Activated naive CD8-positive, alpha-beta T cell (primary cell): ENCODE data around the gene PDLIM1.

Experiments used
- H3K27ac Mint-ChIP-seq: one replicate; pipeline ENCODE4 v1.8.0; 2021; ENCODE audit warnings: mixed read lengths
- H3K27me3 Mint-ChIP-seq: one replicate; pipeline ENCODE4 v1.8.0; 2021; ENCODE audit warnings: mixed read lengths
- H3K36me3 Mint-ChIP-seq: one replicate; pipeline ENCODE4 v1.8.0; 2021; ENCODE audit warnings: mixed read lengths
- H3K4me1 Mint-ChIP-seq: one replicate; pipeline ENCODE4 v1.8.0; 2021; ENCODE audit warnings: low read depth, mixed read lengths
- H3K4me3 Mint-ChIP-seq: one replicate; pipeline ENCODE4 v1.8.0; 2021; ENCODE audit warnings: mild to moderate bottlenecking, mixed read lengths
- H3K9me3 Mint-ChIP-seq: one replicate; pipeline ENCODE4 v1.8.0; 2021; ENCODE audit warnings: low read depth, mixed read lengths

PDLIM1 gene

DNA sequence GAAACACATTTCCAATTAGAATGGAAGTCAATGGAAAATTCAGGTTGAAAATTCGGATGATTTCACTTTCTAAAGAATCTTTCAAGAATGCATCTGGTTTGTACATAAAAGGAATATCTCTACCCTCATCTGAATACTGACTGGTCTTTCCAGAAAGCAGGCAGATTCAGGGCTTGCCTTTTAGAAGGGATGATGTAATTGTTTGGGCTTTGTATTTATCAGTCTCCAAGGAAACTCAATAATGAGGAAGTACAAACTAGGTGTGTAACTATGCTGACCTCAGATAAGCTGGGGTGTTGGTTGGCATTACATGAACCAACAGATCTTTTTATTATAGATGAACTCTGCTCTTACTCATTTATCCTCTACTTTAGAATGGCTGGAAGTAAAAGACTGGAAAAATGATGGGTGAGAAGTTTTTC lies 24.1 kb downstream of the PDLIM1 start:
- no peak overlapping the region for H3K27ac Mint-ChIP-seq
- H3K4me3 Mint-ChIP-seq = no peak overlapping the region
- no peaks in the 10 kb centered on the region for H3K4me1 Mint-ChIP-seq
- peaks cover 3% of the 10 kb centered on the region for H3K27me3 Mint-ChIP-seq
- no peaks in the 10 kb centered on the region for H3K9me3 Mint-ChIP-seq
- H3K36me3 Mint-ChIP-seq = no peaks in the 10 kb centered on the region

DNA sequence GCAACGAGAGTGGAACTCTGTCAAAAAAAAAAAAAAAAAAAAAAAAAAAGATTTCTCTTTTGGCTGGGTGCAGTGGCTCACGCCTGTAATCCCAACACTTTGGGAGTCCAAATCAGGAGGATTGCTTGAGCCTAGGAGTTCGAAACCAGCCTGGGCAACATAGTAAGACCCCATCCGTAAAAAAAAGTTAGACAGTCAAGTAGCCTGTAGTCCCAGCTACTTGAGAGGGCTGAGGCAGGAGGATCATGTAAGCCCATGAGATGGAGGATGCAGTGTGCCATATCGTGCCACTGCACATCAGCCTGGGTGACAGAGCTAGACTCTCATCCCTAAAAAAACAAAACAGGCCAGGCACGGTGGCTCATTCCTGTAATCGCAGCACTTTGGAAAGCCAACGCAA lies 25.2 kb downstream of the PDLIM1 start:
- Mint-ChIP-seq H3K27me3 (peaks cover 3% of the 10 kb centered on the region), H3K27ac (no peak overlapping the region), H3K4me1 (no peaks in the 10 kb centered on the region), H3K9me3 (no peaks in the 10 kb centered on the region), H3K4me3 (no peak overlapping the region), H3K36me3 (no peaks in the 10 kb centered on the region)

DNA sequence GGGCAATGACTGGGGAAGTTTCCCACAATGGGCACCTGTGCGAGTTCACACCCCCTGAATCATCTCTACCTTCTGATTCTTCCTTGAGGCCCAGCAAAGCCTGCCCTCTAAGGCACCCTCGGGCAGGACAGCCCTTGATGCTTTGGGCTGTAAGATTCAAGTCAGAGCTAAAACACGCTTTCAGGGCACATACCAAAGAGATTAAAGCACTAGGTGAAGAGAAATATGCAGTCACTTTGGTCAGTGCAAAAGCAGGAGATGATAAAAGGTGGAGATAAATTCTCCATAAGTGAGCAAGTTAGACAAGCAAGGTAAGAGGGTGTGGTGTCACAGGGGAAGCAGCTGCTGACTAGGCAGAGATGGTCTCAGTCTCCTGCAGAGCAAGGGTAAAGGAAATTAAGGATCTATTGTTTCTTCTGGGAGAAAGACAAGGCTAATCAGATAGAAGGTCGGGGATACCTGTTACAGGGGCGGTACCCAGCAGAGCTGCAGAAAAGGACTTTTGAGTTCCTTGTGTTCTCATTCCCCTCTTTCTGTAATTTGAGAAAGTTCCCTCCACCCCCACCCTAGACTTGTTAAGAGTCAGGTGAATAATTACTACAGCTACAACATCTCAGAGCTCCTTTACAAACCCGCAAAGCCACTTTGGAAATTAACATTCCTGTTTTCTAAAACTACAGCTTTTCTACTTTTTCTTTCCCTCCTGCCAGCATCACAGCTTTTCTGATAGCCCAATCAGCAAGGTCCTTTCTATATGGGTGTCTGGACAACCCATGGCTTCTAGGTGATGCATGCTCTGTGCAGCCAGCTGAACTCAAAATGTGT lies 26.4 kb downstream of the PDLIM1 start:
- no peak overlapping the region for H3K27ac Mint-ChIP-seq
- H3K36me3 Mint-ChIP-seq = no peaks in the 10 kb centered on the region
- no peak overlapping the region for H3K4me3 Mint-ChIP-seq
- no peaks in the 10 kb centered on the region for H3K4me1 Mint-ChIP-seq
- no peaks in the 10 kb centered on the region for H3K9me3 Mint-ChIP-seq
- H3K27me3 Mint-ChIP-seq = peaks cover 3% of the 10 kb centered on the region

DNA sequence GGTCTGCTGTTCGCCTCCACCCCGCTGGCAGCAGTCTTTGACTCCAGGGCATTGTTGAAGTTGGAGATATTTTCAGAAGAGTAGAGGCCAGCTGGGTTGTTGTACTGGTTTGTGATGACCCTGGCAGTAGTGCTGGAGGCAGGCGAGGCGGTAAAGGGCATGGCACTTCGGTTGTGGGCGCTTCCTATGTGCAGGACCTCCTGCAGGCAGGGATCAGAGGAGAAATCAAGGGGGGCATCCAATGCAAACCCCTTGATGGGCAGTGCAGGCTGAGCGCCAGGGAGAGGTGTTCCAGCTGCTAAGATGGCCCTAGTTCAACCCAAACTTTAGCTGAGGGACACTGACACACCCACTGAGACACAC lies 27.0 kb downstream of the PDLIM1 start:
- no peaks in the 10 kb centered on the region for H3K9me3 Mint-ChIP-seq
- H3K27ac Mint-ChIP-seq = no peak overlapping the region
- no peaks in the 10 kb centered on the region for H3K36me3 Mint-ChIP-seq
- peaks cover 3% of the 10 kb centered on the region for H3K27me3 Mint-ChIP-seq
- H3K4me3 Mint-ChIP-seq = no peak overlapping the region
- H3K4me1 Mint-ChIP-seq = no peaks in the 10 kb centered on the region

DNA sequence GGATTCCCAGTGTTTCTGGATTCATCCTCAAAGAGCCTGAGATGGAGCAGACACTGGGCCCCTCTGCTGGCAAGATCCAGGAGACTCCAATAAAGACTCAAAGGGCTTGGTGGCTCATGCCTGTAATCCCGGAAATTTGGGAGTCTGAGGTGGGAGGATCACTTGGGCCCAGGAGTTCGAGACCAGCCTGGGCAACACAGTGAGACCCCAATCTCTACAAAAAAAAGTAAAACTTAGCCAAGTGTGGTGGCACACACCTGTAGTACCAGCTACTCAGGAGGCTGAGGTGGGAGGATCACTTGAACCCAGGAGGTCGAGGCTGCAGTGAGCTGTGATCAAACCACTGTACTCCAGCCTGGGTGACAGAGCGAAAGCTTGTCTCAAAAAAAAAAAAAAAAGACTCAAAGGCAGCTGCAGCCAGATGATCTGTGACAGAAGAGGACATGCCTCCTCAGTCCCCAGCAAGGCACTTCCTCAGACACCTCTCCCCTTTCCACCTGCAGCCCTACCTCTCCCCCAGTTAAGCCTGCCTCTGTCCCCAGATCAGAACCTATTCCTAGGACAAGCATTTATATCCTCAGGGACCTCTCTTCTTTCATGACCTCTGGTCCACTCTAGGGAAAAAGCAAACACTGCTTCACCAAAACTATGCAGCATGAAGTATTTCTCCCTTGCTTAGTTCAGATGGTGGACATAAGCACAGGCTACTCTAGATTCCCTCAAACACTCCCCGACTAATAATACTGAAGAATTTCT lies 27.9 kb downstream of the PDLIM1 start:
- Mint-ChIP-seq H3K4me3 (no peak overlapping the region), H3K9me3 (no peaks in the 10 kb centered on the region), H3K36me3 (no peaks in the 10 kb centered on the region), H3K4me1 (no peaks in the 10 kb centered on the region), H3K27me3 (peaks cover 3% of the 10 kb centered on the region), H3K27ac (no peak overlapping the region)

DNA sequence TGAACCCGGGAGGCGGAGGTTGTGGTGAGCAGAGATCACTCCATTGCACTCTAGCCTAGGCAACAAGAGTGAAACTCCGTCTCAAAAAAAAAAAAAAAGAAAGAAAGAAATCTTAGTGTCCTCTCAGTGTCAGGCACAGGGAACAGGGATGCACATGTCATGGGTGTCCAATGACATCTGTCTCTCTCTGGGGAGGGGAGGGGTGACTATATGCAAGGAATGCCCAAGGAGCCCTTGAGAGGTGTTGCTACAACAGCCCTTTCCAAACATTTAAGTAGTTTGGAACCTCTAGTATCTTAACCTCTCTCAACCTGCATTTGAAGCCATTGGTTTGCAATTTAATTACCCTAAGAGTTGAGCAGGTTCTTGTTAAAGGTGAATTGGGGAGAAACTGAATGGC lies 28.9 kb downstream of the PDLIM1 start:
- Mint-ChIP-seq H3K4me3 (no peak overlapping the region), H3K36me3 (no peaks in the 10 kb centered on the region), H3K4me1 (no peaks in the 10 kb centered on the region), H3K27ac (no peak overlapping the region), H3K27me3 (peaks cover 3% of the 10 kb centered on the region), H3K9me3 (no peaks in the 10 kb centered on the region)

DNA sequence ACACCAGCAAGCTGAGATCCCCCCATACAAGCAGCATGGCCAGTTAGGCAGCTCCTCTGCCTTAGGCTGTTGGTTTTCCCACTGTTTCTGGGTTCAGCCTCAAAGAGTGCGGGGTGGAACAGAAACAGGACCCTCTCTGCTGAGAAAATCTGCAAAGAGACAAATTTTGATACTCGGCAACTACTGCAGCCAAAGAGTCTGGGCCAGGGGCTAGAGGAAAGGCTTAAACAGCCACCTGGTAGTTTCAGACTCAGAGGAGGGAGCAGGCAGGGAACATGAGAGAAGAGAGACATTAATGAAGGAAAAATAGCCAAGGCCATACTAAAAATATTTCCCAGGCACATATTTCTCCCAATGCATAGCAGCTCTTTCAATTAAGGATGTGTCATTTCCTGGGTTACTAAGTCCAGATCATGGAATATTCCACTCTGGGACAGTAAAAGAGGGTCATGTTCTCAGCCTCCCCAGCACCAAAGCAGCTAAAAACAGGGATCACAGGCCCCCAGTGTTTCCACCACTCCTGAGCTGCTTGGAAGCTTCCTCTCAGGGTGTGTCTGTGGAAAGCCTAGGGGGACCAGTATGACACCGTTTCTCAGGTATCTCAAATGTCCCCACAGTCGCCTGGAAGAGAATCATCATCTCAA lies 29.8 kb downstream of the PDLIM1 start:
- H3K27ac Mint-ChIP-seq = no peak overlapping the region
- H3K9me3 Mint-ChIP-seq = no peaks in the 10 kb centered on the region
- no peaks in the 10 kb centered on the region for H3K36me3 Mint-ChIP-seq
- H3K27me3 Mint-ChIP-seq = peaks cover 3% of the 10 kb centered on the region
- H3K4me1 Mint-ChIP-seq = no peaks in the 10 kb centered on the region
- no peak overlapping the region for H3K4me3 Mint-ChIP-seq

DNA sequence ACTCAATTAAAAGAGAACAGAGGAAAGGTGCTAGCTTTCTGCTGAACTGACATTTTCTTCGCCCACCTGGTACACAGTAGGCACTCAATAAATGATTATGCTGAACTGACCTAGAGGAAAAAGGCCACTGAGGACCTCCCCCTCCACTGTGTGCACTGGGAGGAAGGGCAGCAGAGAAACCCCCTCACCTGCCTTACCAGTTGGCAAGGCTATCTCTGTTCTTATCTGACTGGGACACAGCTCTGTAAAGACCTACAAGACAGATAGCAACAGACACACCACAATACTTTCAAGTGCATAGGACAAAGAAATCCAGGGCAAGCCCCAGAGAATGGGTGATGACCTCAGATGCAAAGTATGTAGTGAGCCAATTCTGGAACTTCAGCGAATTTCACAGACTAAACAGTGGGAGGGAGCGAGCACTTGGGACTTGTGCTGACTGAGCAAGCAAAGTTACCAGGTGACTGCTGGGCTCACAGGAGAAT lies 30.4 kb downstream of the PDLIM1 start:
- no peaks in the 10 kb centered on the region for H3K36me3 Mint-ChIP-seq
- peaks cover 3% of the 10 kb centered on the region for H3K27me3 Mint-ChIP-seq
- no peaks in the 10 kb centered on the region for H3K9me3 Mint-ChIP-seq
- H3K4me3 Mint-ChIP-seq = no peak overlapping the region
- H3K4me1 Mint-ChIP-seq = no peaks in the 10 kb centered on the region
- no peak overlapping the region for H3K27ac Mint-ChIP-seq

DNA sequence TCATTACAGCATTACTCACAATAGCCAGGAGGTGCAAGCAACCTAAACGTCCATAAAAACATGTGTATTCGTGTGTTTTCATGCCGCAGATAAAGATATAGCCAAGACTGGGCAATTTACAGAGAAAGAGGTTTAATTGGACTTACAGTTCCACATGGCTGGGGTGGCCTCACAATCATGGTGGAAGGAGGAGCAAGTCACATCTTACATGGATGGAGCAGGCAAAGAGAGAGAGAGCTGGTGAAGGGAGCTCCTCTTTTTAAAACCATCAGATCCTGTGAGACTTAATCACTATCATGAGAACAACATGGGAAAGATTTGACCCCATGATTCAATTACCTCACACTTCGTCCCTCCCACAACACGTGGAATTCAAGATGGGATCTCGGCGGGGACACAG lies 33.0 kb downstream of the PDLIM1 start:
- Mint-ChIP-seq H3K4me1 (no peaks in the 10 kb centered on the region), H3K36me3 (no peaks in the 10 kb centered on the region), H3K9me3 (no peaks in the 10 kb centered on the region), H3K4me3 (no peak overlapping the region), H3K27me3 (peaks cover 1% of the 10 kb centered on the region), H3K27ac (no peak overlapping the region)

DNA sequence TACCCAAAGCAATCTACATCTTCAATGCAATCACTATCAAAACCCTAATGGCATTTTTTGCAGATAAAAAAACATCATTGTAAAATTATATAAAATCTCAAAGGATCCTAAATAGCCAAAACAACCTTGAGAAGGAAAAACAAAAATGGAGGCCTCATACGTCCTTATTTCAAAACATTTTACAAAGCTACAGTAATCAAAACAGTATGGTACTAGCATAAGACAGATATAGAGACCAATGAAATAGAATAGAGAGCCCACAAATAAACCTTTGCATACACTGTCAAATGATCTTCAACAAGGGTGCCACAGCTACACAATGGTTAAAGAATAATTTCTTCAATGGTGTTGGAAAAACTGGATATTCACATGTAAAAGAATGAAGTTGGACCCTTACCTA lies 34.5 kb downstream of the PDLIM1 start:
- peaks cover 5% of the 10 kb centered on the region for H3K27me3 Mint-ChIP-seq
- no peak overlapping the region for H3K4me3 Mint-ChIP-seq
- no peak overlapping the region for H3K27ac Mint-ChIP-seq
- no peaks in the 10 kb centered on the region for H3K9me3 Mint-ChIP-seq
- H3K4me1 Mint-ChIP-seq = no peaks in the 10 kb centered on the region
- H3K36me3 Mint-ChIP-seq = no peaks in the 10 kb centered on the region

DNA sequence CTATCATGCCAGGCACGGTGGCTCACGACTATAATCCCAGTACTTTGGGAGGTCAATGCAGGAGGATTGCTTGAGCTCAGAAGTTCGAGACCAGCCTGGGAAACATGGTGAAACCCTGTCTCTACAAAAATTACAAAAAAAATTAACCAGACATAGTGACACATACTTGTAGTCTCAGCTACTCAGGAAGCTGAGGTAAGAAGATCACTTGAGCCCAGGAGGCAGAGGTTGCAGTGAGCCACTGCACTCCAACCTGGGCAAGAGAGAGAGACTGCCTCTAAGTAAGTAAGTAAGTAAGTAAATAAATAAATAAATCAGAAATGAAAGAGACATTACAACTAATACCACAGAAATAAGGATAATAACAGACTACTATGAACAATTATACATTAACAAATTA lies 36.2 kb downstream of the PDLIM1 start:
- H3K36me3 Mint-ChIP-seq = no peaks in the 10 kb centered on the region
- H3K27me3 Mint-ChIP-seq = peaks cover 11% of the 10 kb centered on the region
- no peaks in the 10 kb centered on the region for H3K9me3 Mint-ChIP-seq
- no peaks in the 10 kb centered on the region for H3K4me1 Mint-ChIP-seq
- H3K4me3 Mint-ChIP-seq = no peak overlapping the region
- H3K27ac Mint-ChIP-seq = no peak overlapping the region

DNA sequence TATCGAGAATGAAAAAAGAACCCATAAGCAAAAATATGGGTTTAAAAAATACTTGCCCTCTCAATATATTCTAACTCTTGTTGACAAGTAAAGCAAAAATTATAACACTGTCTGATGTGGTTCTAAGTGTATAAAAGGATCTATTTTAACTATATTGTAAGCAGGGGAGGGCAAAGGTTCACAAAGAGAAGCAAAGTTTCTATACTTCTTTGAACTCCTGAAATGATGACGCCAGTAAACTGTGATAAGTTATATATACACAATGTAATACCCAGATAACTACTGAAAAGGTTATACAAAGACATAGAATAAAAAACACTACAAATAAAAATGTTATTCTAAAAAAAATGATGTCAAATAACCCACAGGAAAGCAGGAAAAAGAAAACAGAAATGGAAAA lies 37.1 kb downstream of the PDLIM1 start:
- peaks cover 13% of the 10 kb centered on the region for H3K27me3 Mint-ChIP-seq
- H3K27ac Mint-ChIP-seq = no peak overlapping the region
- H3K4me3 Mint-ChIP-seq = no peak overlapping the region
- no peaks in the 10 kb centered on the region for H3K4me1 Mint-ChIP-seq
- no peaks in the 10 kb centered on the region for H3K9me3 Mint-ChIP-seq
- H3K36me3 Mint-ChIP-seq = no peaks in the 10 kb centered on the region

DNA sequence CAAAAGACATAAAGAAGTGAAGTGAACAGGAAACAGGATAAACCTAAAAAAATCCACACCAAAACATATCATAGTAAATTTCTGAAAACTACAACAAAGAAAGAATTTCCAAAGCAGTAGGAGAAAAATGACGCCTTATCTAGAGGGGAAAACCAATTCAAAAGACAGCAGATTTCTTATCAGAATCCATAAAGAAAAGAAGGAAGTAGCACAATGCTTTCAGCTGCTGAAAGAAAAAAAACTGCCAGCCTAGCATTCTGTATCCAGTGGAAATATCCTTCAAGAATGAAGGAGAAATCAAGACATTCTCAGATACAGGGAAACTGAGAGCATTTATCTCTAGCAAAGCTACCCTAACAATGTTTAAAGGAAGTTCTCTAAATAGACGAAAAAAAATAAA lies 37.8 kb downstream of the PDLIM1 start:
- peaks cover 13% of the 10 kb centered on the region for H3K27me3 Mint-ChIP-seq
- no peak overlapping the region for H3K4me3 Mint-ChIP-seq
- H3K9me3 Mint-ChIP-seq = no peaks in the 10 kb centered on the region
- no peaks in the 10 kb centered on the region for H3K4me1 Mint-ChIP-seq
- no peaks in the 10 kb centered on the region for H3K36me3 Mint-ChIP-seq
- H3K27ac Mint-ChIP-seq = no peak overlapping the region

DNA sequence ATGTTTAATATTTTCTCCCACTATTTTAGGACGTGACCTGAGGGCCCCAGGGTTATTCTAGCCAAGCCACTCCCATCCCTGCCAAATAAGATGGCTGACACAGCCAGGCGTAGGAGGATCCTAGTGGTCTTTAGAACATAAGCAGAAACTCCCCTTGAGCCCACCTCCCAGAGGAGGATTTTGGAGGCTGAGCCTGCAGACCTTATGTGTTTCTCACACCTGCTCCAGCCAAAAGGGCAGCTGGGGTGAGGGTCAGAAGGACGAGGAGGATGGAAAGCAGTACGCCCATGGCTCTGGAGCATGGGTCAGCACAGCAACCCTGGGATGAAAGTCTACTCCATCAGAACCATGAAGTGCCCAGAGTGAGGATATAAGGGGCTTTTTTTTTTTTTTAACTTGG lies 39.9 kb downstream of the PDLIM1 start:
- peaks cover 13% of the 10 kb centered on the region for H3K27me3 Mint-ChIP-seq
- H3K4me1 Mint-ChIP-seq = no peaks in the 10 kb centered on the region
- no peak overlapping the region for H3K4me3 Mint-ChIP-seq
- H3K9me3 Mint-ChIP-seq = no peaks in the 10 kb centered on the region
- H3K27ac Mint-ChIP-seq = no peak overlapping the region
- H3K36me3 Mint-ChIP-seq = no peaks in the 10 kb centered on the region

DNA sequence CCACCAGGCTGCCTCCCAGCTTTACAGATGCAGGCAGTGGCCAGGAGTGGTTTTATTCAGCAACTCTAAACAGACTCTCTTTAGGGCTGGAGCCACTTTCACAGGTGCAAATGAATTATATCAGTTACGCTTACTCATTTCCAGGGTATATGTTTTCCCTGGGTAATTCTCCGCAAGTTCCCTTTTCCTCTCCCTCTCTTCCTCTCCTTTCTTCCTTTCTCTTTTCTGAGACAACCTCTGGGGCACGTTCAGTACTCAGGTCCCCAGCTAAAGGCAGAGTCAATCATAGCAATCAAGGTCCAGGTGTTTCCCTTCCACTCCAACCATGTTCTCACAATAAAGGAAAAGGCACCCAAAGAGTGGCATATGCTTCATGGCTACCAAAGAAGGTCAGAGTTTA lies 41.3 kb downstream of the PDLIM1 start:
- Mint-ChIP-seq H3K36me3 (no peaks in the 10 kb centered on the region), H3K27ac (no peak overlapping the region), H3K27me3 (peaks cover 13% of the 10 kb centered on the region), H3K4me3 (no peak overlapping the region), H3K9me3 (no peaks in the 10 kb centered on the region), H3K4me1 (no peaks in the 10 kb centered on the region)
